Vagina (tissue), 2 donors: ENCODE data around the gene PLEKHG4B. TPM values are rescaled to one million over a fixed set of nuclear protein-coding genes. Genes with fewer than 3 reads are reported as not detected.

Experiments
- DNase-seq, 2 donors: peaks; one replicate each; pipeline ENCODE4 v3.0.0-alpha.2; 2017; ENCODE audit errors: extremely low spot score in 2 of 2
- H3K27ac ChIP-seq: fragments of 200-600 bp; sonication (generic); one replicate; pipeline ENCODE4 v1.5.1; 2019
- H3K27me3 ChIP-seq: fragments of 200-600 bp; sonication (generic); one replicate; pipeline ENCODE4 v1.5.1; 2019
- H3K36me3 ChIP-seq, 2 donors: fragments of 200-600 bp; sonication (generic); one replicate each; pipeline ENCODE4 v1.5.1; 2017 to 2019
- H3K4me1 ChIP-seq: fragments of 200-600 bp; sonication (generic); one replicate; pipeline ENCODE4 v1.5.1; 2019
- H3K4me3 ChIP-seq, 2 donors: fragments of 200-600 bp; sonication (generic); 1 replicate in 1 of 2; 2 replicates in 1 of 2; pipeline ENCODE4 v1.5.1; 2016 to 2019
- H3K9me3 ChIP-seq: fragments of 200-600 bp; sonication (generic); one replicate; pipeline ENCODE4 v1.5.1; 2019
- POLR2A ChIP-seq, 2 donors: fragments of 450-650 bp; IDR thresholded peaks; one replicate each; pipeline ENCODE4 v1.6.1; 2017; ENCODE audit warnings: antibody characterized with exemption in 2 of 2, mild to moderate bottlenecking in 2 of 2, moderate library complexity in 2 of 2
- POLR2AphosphoS5 ChIP-seq, 2 donors: sonication (generic); formaldehyde crosslinking; IDR thresholded peaks; one replicate each; pipeline ENCODE4 v1.9.0; 2017; ENCODE audit warnings: antibody characterized with exemption in 2 of 2, mild to moderate bottlenecking in 2 of 2, low read depth in 1 of 2; ENCODE audit not compliant: insufficient read depth in 1 of 2
- intact Hi-C: fragments of 100-400 bp; cut with DNase I; formaldehyde crosslinking; loops from one replicate; pipeline ENCODE4 v1.15.1; 2023
- total RNA-seq: library from RNA; depleted of rRNA; stranded (reverse); fragments of >200 nt; gene quantifications from one replicate; pipeline ENCODE4 v1.2.3, GENCODE V29; 2016
- TF ChIP-seq, protein P1 (sequence below), 3 experiments: fragments of 450-650 bp in 2 of 3; fragments of 200-600 bp in 1 of 3; sonication (generic) in 1 of 3; IDR thresholded peaks; one replicate each; pipeline ENCODE4 v1.5.1; 2017 to 2019; ENCODE audit warnings: antibody characterized with exemption in 3 of 3, mild to moderate bottlenecking in 2 of 3, moderate library complexity in 2 of 3

PLEKHG4B gene
- total RNA-seq, 1 donor from 2014 or later: 0.74 TPM

DNA sequence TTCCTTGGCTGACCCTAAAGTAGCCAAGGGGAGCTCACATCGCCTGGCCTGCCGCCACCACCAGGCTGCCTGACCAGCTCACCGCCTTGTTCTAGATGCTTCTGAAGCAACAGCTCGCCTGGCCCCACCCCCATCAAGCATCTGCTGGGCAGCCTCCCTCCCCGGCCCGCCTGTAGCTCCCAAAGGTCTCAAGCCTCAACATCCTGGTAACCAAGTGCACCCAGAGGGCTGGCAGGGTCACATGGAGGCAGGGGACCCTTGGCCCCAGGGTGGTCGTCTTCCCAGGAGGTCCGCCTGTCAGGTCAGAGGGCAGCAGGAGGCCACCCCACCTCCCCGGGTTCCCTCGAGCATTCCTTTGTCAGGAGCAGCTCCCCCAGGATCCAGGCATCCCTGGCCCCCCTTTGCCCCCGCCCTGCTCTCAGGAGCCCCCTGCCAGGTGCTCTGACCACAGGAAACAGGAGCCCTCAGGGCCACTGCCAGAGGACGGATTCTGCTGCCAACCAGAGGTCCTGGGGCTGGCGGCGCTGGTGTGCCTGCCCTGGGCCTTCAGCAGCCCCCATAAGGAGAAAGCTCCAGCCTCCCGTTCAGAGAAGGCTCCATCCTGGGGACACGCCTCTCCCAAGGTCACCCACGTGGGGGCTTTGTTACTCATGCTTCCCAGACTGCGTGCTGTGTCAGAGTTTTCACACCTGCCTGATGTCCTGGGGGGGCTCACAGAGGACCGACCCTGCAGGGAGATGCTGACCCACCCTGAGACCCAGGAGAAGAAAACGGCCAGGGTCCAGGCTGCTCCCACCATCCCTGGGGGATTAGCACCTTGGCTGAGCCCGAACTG is 95.9 kb downstream of the PLEKHG4B start:
- H3K9me3 ChIP-seq: no peaks in the 10 kb centered on the region
- no peak for TF ChIP-seq POLR2AphosphoS5 (IDR thresholded peaks at IDR 0.05; ENCODE audit: insufficient read depth in 1 of 2, low read depth in 1 of 2)
- no peak for TF ChIP-seq POLR2A (IDR thresholded peaks at IDR 0.05)
- TF ChIP-seq, protein P1, sequence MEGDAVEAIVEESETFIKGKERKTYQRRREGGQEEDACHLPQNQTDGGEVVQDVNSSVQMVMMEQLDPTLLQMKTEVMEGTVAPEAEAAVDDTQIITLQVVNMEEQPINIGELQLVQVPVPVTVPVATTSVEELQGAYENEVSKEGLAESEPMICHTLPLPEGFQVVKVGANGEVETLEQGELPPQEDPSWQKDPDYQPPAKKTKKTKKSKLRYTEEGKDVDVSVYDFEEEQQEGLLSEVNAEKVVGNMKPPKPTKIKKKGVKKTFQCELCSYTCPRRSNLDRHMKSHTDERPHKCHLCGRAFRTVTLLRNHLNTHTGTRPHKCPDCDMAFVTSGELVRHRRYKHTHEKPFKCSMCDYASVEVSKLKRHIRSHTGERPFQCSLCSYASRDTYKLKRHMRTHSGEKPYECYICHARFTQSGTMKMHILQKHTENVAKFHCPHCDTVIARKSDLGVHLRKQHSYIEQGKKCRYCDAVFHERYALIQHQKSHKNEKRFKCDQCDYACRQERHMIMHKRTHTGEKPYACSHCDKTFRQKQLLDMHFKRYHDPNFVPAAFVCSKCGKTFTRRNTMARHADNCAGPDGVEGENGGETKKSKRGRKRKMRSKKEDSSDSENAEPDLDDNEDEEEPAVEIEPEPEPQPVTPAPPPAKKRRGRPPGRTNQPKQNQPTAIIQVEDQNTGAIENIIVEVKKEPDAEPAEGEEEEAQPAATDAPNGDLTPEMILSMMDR (IDR thresholded peaks at IDR 0.05): no peak
- H3K27me3 ChIP-seq: no peaks in the 10 kb centered on the region
- intact Hi-C loops: no loop called here
- H3K4me1 ChIP-seq: peaks cover 21% of the 10 kb centered on the region
- H3K4me3 ChIP-seq: peak overlapping the region; percentile 3 to 12
- DNase-seq: no peak
- no peaks in the 10 kb centered on the region for H3K36me3 ChIP-seq
- no peak overlapping the region for H3K27ac ChIP-seq

DNA sequence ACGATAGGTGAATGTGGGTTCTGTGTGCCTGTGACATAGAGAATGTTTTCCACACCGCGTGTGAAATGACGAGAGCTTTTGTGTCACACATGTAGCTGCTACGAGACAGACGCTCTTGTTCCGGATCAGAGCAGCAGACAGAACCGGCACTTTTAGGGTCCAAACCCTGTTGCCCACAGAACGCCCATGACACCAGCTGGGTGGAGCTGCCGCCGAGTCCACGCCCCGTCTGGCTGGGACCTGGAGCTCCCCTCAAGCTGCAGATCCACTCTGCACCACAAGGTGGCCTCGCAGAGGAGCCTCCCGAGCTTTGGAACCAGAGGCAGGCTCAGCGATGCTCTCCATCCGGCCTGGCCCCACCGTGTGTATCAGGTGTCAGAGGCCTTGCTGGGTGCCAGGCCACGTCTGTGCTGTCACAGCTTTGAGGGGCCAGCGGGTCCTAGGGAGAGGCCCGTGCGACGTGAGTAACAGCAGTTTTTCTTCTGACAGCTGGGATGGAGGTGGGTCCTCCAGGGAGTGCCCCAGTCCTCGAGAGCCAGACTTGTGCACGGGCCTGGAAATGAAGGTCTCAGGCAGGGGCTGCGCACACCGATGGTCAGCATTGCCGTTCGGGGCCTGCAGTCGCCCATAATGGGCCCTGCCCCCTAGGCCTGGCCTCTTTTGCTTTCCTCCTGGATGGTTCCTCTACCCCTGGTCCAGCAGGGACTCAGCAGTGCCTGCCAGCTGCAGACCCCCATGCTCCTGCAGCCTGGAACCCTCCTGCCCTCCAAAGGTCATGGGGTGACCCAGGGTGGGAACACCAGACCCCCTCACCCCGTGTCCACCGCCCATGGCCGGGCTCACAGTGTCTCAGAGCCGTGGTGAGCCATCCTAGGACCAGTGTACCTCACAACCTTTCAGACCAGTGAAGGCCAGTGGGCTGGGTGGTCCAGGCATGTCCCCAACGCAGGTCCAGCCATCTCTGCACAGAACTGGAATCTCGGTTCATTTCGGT is 96.8 kb downstream of the PLEKHG4B start:
- H3K4me1 ChIP-seq: peaks cover 21% of the 10 kb centered on the region
- H3K36me3 ChIP-seq: no peaks in the 10 kb centered on the region
- no peaks in the 10 kb centered on the region for H3K9me3 ChIP-seq
- TF ChIP-seq POLR2AphosphoS5 (IDR thresholded peaks at IDR 0.05; ENCODE audit: insufficient read depth in 1 of 2, low read depth in 1 of 2) (peak; percentile 26 to 38), POLR2A (IDR thresholded peaks at IDR 0.05) (no peak)
- TF ChIP-seq, protein P1 (IDR thresholded peaks at IDR 0.05): peak; percentile 78 to 92 (median 91)
- H3K27me3 ChIP-seq: no peaks in the 10 kb centered on the region
- no peak overlapping the region for H3K27ac ChIP-seq
- intact Hi-C loops: no loop called here
- no peak for DNase-seq
- peak overlapping the region; percentile 3 to 12 for H3K4me3 ChIP-seq

DNA sequence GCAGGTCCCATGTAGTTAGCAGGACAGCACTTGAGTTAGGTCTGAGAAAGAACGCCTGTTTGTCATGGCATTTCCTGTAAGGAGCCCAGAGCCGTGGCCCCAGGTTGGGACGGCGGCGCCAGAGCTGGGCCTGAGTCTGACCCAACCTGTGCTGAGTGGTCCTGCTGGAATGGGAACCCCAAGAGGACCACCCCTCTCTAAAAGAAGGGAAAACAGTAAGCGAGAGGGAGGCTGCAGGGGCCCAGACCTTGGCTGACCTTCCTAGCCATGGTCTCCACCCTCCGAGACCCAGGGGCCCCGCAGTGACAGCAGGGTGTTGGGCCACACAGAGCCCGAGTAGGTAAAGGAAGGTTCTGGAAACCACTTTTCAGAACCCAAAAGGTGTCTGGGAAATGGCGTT is 97.5 kb downstream of the PLEKHG4B start:
- H3K27me3 ChIP-seq: no peaks in the 10 kb centered on the region
- intact Hi-C loops: no loop called here

DNA sequence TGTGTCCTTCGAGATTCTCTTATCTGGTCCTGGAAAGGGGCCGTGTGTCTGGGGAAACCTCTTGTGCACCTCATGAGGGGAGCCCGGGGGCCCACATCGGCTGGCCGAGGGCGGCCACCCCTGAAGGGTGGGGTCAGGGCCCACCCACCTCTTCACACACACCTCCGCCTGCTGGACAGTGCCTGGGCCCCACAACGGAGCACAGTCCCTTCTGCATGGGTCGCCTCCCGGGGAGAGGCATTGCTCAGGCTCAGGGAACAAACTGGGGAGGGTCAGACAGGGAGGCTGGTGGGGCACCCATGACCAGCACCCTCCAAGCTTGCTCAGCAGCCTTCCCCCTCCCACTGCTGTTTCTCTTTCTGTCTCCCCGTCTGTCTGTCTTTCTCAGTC is 98.0 kb downstream of the PLEKHG4B start:
- TF ChIP-seq, protein P1 (IDR thresholded peaks at IDR 0.05): no peak
- no peak for TF ChIP-seq POLR2AphosphoS5 (IDR thresholded peaks at IDR 0.05; ENCODE audit: insufficient read depth in 1 of 2, low read depth in 1 of 2)
- DNase-seq: no peak
- H3K27me3 ChIP-seq: no peaks in the 10 kb centered on the region
- H3K4me1 ChIP-seq: peaks cover 21% of the 10 kb centered on the region
- H3K4me3 ChIP-seq: no peak overlapping the region
- H3K27ac ChIP-seq: no peak overlapping the region
- intact Hi-C loops: no loop called here
- H3K9me3 ChIP-seq: no peaks in the 10 kb centered on the region
- H3K36me3 ChIP-seq: no peaks in the 10 kb centered on the region

More for the DNA sequence above, 97.5 kb downstream of the PLEKHG4B start:
- DNase-seq: no peak
- Histone ChIP-seq H3K4me1 (peaks cover 21% of the 10 kb centered on the region), H3K36me3 (no peaks in the 10 kb centered on the region), H3K9me3 (no peaks in the 10 kb centered on the region), H3K27ac (no peak overlapping the region), H3K4me3 (no peak overlapping the region)
- TF ChIP-seq POLR2A (IDR thresholded peaks at IDR 0.05) (no peak), POLR2AphosphoS5 (IDR thresholded peaks at IDR 0.05; ENCODE audit: insufficient read depth in 1 of 2, low read depth in 1 of 2) (no peak)
- TF ChIP-seq, protein P1 (IDR thresholded peaks at IDR 0.05): no peak
